Smooth muscle cell (in vitro differentiated cells): Measurements from ENCODE around the gene F2. TPM values are rescaled to one million over a fixed set of nuclear protein-coding genes. Genes with fewer than 3 reads are reported as not detected.

Experiments used
- DNase-seq: peaks from one replicate; lab custom pipeline; 2025; ENCODE audit not compliant: unreplicated experiment; lab: John Stamatoyannopoulos, UW
- H2AFZ ChIP-seq: fragments of 200-600 bp; sonication (generic); 2 replicates; pipeline ENCODE4 v1.6.0; 2016; ENCODE audit warnings: antibody characterized with exemption, low read depth, mild to moderate bottlenecking
- H3F3A ChIP-seq: fragments of 200-600 bp; sonication (generic); 2 replicates; pipeline ENCODE4 v1.6.0; 2017; ENCODE audit warnings: antibody characterized with exemption, low read depth
- H3K27ac ChIP-seq: fragments of 200-600 bp; sonication (generic); 2 replicates; pipeline ENCODE4 v1.5.1; 2016; ENCODE audit warnings: low read depth, mild to moderate bottlenecking
- H3K27me3 ChIP-seq: fragments of 200-600 bp; sonication (generic); 2 replicates; pipeline ENCODE4 v1.6.1; 2016; ENCODE audit warnings: low read depth, mild to moderate bottlenecking
- H3K36me3 ChIP-seq: fragments of 200-600 bp; sonication (generic); 2 replicates; pipeline ENCODE4 v1.5.1; 2016; ENCODE audit warnings: low read depth
- H3K4me1 ChIP-seq: fragments of 200-600 bp; sonication (generic); 2 replicates; pipeline ENCODE4 v1.5.1; 2016; ENCODE audit warnings: low read depth
- H3K4me2 ChIP-seq: fragments of 200-600 bp; sonication (generic); 2 replicates; pipeline ENCODE4 v1.6.0; 2016; ENCODE audit warnings: mild to moderate bottlenecking
- H3K4me3 ChIP-seq: fragments of 200-600 bp; sonication (generic); 2 replicates; pipeline ENCODE4 v1.5.1; 2016; ENCODE audit warnings: mild to moderate bottlenecking
- H3K79me2 ChIP-seq: fragments of 200-600 bp; sonication (generic); 2 replicates; pipeline ENCODE4 v1.6.0; 2016; ENCODE audit warnings: low read depth, mild to moderate bottlenecking
- H3K9ac ChIP-seq: fragments of 200-600 bp; sonication (generic); 2 replicates; pipeline ENCODE4 v1.6.0; 2016; ENCODE audit warnings: low read depth
- H3K9me3 ChIP-seq: fragments of 200-600 bp; sonication (generic); replicated peaks from 2 replicates; pipeline ENCODE4 v1.5.1; 2016; ENCODE audit warnings: low read depth
- H4K20me1 ChIP-seq: fragments of 200-600 bp; sonication (generic); 2 replicates; pipeline ENCODE4 v1.6.0; 2016; ENCODE audit warnings: low read depth
- WGBS: methylation state at CpG from one replicate; pipeline ENCODE4 v1.1.7; 2016; ENCODE audit warnings: low lambda C conversion rate; 5-methylcytosine and 5-hydroxymethylcytosine counted together
- polyA plus RNA-seq: library from polyadenylated mRNA; unstranded; fragments of >200 nt; fragmentation: Nextera tagmentation; extraction: Ambion mirVana; gene quantifications from 2 replicates; pipeline ENCODE4 v1.2.1, GENCODE V29; 2016
- total RNA-seq: library from RNA; depleted of rRNA; stranded (reverse); fragments of >200 nt; gene quantifications from 2 replicates; pipeline ENCODE4 v1.2.3, GENCODE V29; 2014
- TF ChIP-seq, protein P1 (sequence below): fragments of 200-600 bp; sonication (generic); IDR thresholded peaks from 2 replicates; pipeline ENCODE4 v1.5.1; 2017; ENCODE audit warnings: borderline replicate concordance, mild to moderate bottlenecking, antibody characterized with exemption; ENCODE audit not compliant: insufficient read depth, poor library complexity, severe bottlenecking

The F2 gene
- total and polyA plus RNA-seq, 2 experiments from 2014 or later = 0.21 to 0.27 TPM

DNA sequence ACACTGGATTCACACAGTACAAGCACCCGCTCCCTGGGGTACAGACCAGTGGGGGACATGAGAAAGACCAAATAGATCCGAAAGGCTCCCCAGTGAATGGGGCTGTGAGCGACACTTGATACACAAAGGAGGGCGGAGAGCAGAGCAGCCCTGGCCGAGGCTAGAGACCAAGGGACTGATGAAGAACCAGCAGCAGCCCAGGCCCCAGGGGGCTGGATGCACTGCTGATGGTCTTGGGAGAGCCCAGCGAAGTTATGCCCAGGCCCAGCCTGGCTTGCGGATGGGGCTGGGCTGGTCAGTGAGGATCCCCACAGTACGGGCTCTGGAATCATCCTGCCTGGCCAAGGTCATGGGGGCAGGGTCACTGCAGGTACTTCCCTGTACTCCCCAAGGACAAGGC, 41.8 kb upstream of the F2 start:
- DNase-seq = no peak
- H2AFZ ChIP-seq = no peak overlapping the region
- H3K27me3 ChIP-seq = no peaks in the 10 kb centered on the region
- H3K79me2 ChIP-seq = no peaks in the 10 kb centered on the region
- TF ChIP-seq, protein P1, sequence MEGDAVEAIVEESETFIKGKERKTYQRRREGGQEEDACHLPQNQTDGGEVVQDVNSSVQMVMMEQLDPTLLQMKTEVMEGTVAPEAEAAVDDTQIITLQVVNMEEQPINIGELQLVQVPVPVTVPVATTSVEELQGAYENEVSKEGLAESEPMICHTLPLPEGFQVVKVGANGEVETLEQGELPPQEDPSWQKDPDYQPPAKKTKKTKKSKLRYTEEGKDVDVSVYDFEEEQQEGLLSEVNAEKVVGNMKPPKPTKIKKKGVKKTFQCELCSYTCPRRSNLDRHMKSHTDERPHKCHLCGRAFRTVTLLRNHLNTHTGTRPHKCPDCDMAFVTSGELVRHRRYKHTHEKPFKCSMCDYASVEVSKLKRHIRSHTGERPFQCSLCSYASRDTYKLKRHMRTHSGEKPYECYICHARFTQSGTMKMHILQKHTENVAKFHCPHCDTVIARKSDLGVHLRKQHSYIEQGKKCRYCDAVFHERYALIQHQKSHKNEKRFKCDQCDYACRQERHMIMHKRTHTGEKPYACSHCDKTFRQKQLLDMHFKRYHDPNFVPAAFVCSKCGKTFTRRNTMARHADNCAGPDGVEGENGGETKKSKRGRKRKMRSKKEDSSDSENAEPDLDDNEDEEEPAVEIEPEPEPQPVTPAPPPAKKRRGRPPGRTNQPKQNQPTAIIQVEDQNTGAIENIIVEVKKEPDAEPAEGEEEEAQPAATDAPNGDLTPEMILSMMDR = no peak
- H3F3A ChIP-seq = peaks cover 18% of the 10 kb centered on the region
- peaks cover 21% of the 10 kb centered on the region for H3K4me1 ChIP-seq
- H3K9me3 ChIP-seq = no peaks in the 10 kb centered on the region
- peak overlapping the region; percentile 77 for H3K27ac ChIP-seq
- no peak overlapping the region for H3K4me3 ChIP-seq
- no peaks in the 10 kb centered on the region for H3K36me3 ChIP-seq
- no peak overlapping the region for H3K4me2 ChIP-seq
- no peak overlapping the region for H3K9ac ChIP-seq
- no peaks in the 10 kb centered on the region for H4K20me1 ChIP-seq
- WGBS = 94% methylated on average over 8 of the region's 8 CpGs

DNA sequence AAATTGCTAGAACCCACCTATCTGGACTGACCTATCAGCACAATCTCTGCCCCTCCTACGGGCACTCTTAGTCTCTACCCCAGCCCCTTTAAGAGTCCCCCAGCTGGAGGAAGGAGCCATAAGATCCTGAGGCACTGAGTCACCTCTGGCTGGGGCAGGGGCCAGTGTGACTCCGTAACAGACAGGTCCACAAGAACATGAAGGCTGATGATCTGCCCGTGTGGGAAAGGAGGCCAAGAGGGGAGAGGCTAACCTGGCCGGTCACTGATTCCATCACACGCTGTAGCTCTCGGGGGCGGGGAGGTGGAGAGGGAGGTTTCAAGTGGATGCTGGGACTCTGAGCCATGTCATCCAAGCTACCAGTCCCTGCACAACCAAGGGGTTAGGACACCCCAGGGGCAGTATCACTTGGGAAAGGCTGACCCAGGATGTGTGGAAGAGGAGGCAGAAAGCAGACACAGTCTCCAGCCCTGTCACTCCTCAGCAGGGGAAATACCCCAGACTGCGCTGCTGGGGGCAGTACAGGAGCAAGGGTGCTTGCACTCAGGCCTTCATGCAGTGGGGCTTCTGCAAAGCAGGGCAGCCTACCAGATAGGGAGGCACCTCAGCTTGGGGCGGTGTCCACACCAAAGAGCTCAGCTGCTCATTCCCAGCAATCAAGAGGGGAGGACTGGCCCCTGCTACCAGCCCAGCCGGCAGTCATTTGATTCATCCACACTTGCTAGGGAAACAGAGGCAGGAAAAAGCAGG, 40.8 kb upstream of the F2 start:
- Histone ChIP-seq H3K4me2 (no peak overlapping the region), H2AFZ (no peak overlapping the region), H3K9ac (no peak overlapping the region), H3K79me2 (no peaks in the 10 kb centered on the region), H3K9me3 (no peaks in the 10 kb centered on the region), H4K20me1 (peaks cover 3% of the 10 kb centered on the region), H3K36me3 (no peaks in the 10 kb centered on the region), H3F3A (peaks cover 18% of the 10 kb centered on the region), H3K27me3 (no peaks in the 10 kb centered on the region), H3K4me1 (peaks cover 21% of the 10 kb centered on the region), H3K4me3 (no peak overlapping the region), H3K27ac (peak overlapping the region; percentile 19)
- 75% methylated on average over 10 of the region's 10 CpGs for WGBS
- TF ChIP-seq, protein P1 = no peak
- no peak for DNase-seq

DNA sequence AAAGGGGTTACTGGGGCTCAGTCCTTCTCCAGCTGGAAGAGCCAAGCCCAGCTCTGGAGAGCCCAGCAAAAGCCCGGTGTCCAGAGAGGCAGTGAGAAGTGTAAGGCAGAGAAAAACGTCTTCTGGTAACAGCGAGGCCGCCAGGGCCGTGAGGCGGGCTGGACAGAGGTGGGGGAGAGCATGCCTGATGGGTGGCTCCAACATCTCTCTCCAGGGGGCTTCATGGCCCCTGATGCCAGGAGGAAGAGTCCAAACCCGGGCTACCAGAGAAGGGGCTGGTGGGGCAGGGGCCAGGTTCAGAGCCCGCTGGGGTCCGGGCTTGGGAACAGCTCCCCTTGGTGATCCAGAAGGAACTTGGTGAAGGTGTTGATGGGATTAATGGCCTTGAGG, 40.3 kb upstream of the F2 start:
- Histone ChIP-seq H3K79me2 (no peaks in the 10 kb centered on the region), H2AFZ (no peak overlapping the region), H3K4me1 (peaks cover 21% of the 10 kb centered on the region), H3K9me3 (no peaks in the 10 kb centered on the region), H3K36me3 (no peaks in the 10 kb centered on the region), H3K27ac (no peak overlapping the region), H3K27me3 (no peaks in the 10 kb centered on the region), H3K4me3 (no peak overlapping the region), H3K4me2 (no peak overlapping the region), H3F3A (peaks cover 18% of the 10 kb centered on the region), H3K9ac (no peak overlapping the region), H4K20me1 (peaks cover 5% of the 10 kb centered on the region)
- no peak for DNase-seq
- TF ChIP-seq, protein P1 = no peak
- WGBS = 94% methylated on average over 9 of the region's 9 CpGs
